Hepatocyte (in vitro differentiated cells): ENCODE measurements around the gene UTRN.

Experiments used
- CTCF ChIP-seq: fragments of 200-600 bp; sonication (generic); IDR thresholded peaks from 2 replicates; pipeline ENCODE4 v1.5.1; 2016; ENCODE audit warnings: antibody characterized with exemption, mild to moderate bottlenecking; ENCODE audit not compliant: poor library complexity
- EZH2 ChIP-seq: fragments of 200-600 bp; sonication (generic); IDR thresholded peaks from 2 replicates; pipeline ENCODE4 v1.6.1; 2016; ENCODE audit warnings: antibody characterized with exemption, mild to moderate bottlenecking, borderline replicate concordance
- EZH2phosphoT487 ChIP-seq: fragments of 200-600 bp; sonication (generic); IDR thresholded peaks from one replicate; pipeline ENCODE4 v1.6.1; 2018; ENCODE audit warnings: antibody characterized with exemption, mild to moderate bottlenecking, low read depth, moderate library complexity; ENCODE audit not compliant: unreplicated experiment, severe bottlenecking

DNA sequence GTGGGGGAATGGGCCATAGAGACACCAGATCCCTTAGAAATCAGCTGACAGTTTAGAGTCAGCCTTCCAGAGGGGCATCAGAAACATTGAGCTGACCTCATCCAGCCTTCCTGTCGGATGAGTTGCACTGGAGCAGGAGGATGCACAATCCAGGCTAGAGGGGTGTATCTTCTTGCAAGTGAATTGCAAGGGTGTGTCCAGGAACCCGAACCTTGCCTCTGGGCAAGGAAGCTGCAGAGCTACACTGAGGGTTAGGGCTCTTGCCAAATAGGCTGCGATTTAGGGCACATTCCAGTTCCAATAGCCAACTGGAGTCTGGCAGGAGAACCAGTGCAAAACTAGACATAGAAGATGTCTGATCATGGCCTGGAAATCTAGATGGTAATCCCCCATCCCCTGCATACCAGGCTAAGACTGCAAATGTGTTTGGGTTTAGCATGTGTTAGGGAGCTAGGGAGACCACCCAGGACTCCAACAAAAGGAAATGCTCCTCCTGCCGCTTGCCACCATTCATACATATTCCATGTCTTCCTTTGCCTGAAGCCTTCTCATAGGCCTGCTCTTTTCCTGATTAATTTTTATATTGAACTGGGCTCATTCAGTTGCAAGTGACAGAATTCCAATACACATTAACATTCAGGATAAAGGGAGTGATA is 6.3 kb upstream of the UTRN start:
- no peak for TF ChIP-seq CTCF
- TF ChIP-seq EZH2phosphoT487: no peak
- TF ChIP-seq EZH2: no peak
